Lower leg skin (tissue), 3 donors: ENCODE results near the gene AP1G1.

Experiments
- POLR2A ChIP-seq, 2 donors: fragments of 450-650 bp; IDR thresholded peaks; one replicate each; pipeline ENCODE4 v1.6.1; 2016 to 2017; ENCODE audit warnings: antibody characterized with exemption in 2 of 2, mild to moderate bottlenecking in 1 of 2, moderate library complexity in 1 of 2
- TF ChIP-seq, protein P1 (sequence below), 3 donors: fragments of 450-650 bp; IDR thresholded peaks; one replicate each; pipeline ENCODE4 v1.5.1; 2016; ENCODE audit warnings: antibody characterized with exemption in 3 of 3, mild to moderate bottlenecking in 3 of 3, moderate library complexity in 2 of 3

DNA sequence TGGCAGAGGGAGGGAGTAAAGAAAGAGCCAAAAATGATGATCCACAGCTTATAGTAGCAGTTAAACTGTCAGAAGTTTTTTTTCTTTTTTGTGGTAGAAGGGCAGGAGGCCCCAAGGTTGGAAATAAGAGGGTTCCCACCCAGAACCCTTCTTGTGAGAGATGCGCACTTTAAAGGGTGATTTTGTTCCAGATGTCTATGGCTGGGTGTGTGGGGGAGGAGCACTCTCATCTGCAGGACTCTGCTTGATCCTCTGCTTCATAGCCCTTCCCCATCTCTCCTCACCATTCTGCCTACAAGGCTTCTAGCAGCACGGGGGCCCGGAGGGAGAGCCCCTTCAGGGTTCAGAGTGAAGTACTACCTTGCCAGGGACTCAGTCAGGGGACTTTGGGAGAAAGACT lies 43.5 kb upstream of the AP1G1 start:
- TF ChIP-seq, protein P1, sequence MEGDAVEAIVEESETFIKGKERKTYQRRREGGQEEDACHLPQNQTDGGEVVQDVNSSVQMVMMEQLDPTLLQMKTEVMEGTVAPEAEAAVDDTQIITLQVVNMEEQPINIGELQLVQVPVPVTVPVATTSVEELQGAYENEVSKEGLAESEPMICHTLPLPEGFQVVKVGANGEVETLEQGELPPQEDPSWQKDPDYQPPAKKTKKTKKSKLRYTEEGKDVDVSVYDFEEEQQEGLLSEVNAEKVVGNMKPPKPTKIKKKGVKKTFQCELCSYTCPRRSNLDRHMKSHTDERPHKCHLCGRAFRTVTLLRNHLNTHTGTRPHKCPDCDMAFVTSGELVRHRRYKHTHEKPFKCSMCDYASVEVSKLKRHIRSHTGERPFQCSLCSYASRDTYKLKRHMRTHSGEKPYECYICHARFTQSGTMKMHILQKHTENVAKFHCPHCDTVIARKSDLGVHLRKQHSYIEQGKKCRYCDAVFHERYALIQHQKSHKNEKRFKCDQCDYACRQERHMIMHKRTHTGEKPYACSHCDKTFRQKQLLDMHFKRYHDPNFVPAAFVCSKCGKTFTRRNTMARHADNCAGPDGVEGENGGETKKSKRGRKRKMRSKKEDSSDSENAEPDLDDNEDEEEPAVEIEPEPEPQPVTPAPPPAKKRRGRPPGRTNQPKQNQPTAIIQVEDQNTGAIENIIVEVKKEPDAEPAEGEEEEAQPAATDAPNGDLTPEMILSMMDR (IDR thresholded peaks at IDR 0.05) = no peak
- no peak for TF ChIP-seq POLR2A (IDR thresholded peaks at IDR 0.05)
